HL-60/S4 treated with retinoic acid at 250 ng/mL for 4 days and 3 days (cell line): ENCODE data around the gene PPM1A.

Experiments used
- in situ Hi-C: fragments of 300-500 bp; cut with MboI; formaldehyde crosslinking; loops from 2 replicates; pipeline ENCODE4 v1.7.0; 2022; ENCODE audit warnings: low sequenced_read_pairs

Gene PPM1A

GRCh38 chr14:60226298-60226697 lies 22.7 kb upstream of the PPM1A start:
- in situ Hi-C loops = no loop called here

- in situ Hi-C loops = no loop called here
These were observed 21.7 kb upstream of the PPM1A start for GRCh38 chr14:60227291-60227690.

GRCh38 chr14:60229614-60230013 lies 19.4 kb upstream of the PPM1A start:
- in situ Hi-C loops = no loop called here

GRCh38 chr14:60232185-60232584 lies 16.8 kb upstream of the PPM1A start:
- in situ Hi-C loops = no loop called here

GRCh38 chr14:60233251-60233650 lies 15.8 kb upstream of the PPM1A start:
- in situ Hi-C loops = no loop called here

- in situ Hi-C loops = no loop called here
These were observed 15.1 kb upstream of the PPM1A start for GRCh38 chr14:60233891-60234290.

- in situ Hi-C loops = no loop called here
These were observed 13.6 kb upstream of the PPM1A start for GRCh38 chr14:60235440-60235839.

- in situ Hi-C loops = no loop called here
These were observed 10.1 kb upstream of the PPM1A start for GRCh38 chr14:60238955-60239354.

- in situ Hi-C loops = no loop called here
These were observed 8.7 kb upstream of the PPM1A start for GRCh38 chr14:60240139-60240856.

- in situ Hi-C loops = no loop called here
These were observed 7.9 kb upstream of the PPM1A start for GRCh38 chr14:60241091-60241490.

- in situ Hi-C loops = no loop called here
These were observed 6.6 kb upstream of the PPM1A start for GRCh38 chr14:60242429-60242828.

GRCh38 chr14:60245380-60246177 lies 3.4 kb upstream of the PPM1A start:
- in situ Hi-C loops = no loop called here

GRCh38 chr14:60247994-60248696 lies 876 bp upstream of the PPM1A start:
- in situ Hi-C loops = no loop called here

GRCh38 chr14:60249321-60250256 lies 568 bp downstream of the PPM1A start:
- in situ Hi-C loops = no loop called here

- in situ Hi-C loops = no loop called here
These were observed 1.4 kb downstream of the PPM1A start for GRCh38 chr14:60250257-60251035.

- in situ Hi-C loops = no loop called here
These were observed 2.9 kb downstream of the PPM1A start for GRCh38 chr14:60251877-60252276.

GRCh38 chr14:60252630-60253029 lies 3.6 kb downstream of the PPM1A start:
- in situ Hi-C loops = no loop called here

GRCh38 chr14:60253649-60254048 lies 4.6 kb downstream of the PPM1A start:
- in situ Hi-C loops = no loop called here

- in situ Hi-C loops = no loop called here
These were observed 5.2 kb downstream of the PPM1A start for GRCh38 chr14:60254176-60254575.

- in situ Hi-C loops = no loop called here
These were observed 8.8 kb downstream of the PPM1A start for GRCh38 chr14:60257865-60258264.
